Measurements from ENCODE around the gene MYLK4.

MYLK4 gene

DNA sequence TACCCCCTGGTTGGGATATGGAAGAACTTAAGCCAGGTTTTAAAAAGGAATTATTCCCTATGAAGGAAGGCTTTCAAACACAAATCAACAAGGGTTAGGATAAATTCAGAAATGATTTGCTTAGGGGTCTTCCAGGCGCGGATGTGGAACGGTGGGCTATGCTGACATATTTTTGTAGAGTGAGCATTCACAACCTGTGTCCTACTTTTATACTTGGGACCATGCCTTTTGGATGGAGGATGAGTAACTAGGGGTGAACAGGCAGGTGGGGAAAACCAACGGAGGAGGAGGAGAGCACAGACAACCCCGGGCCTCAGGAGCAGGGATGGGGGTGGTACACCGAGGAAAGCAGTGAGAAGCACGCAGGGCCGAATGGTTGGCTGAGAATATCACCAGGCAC lies 5.9 kb downstream of the MYLK4 start:
- no CpG with 5 or more reads among the region's 8 CpGs for WGBS (ENCODE audit: insufficient coverage, insufficient read length)

DNA sequence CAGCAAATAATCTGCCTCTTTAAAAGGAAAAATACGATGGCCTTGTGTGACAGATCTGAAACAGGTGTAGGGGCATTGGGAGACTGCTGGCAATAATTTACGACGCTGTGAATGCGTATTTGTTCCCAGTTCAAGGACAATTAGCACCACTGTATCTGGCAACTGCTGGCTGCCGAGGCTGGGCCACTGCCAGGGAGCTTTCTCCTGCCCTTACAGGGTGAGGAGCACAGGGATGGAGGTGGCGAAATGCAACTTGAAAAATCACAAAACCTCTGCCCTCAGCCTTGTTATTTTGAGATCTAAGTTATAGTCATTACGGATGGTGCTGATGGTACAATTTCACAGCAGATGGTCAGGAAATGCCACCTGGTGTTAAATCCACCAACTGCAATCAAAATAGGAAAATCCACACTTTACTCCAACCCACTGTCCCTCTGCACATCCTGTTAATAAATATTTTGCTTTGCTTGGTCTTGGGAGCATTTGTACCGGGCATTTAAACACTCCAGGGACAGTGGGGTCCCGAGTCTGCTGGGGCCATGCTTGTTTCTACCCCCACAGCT lies 6.4 kb downstream of the MYLK4 start:
- no peaks in the 10 kb centered on the region for H3K36me3 ChIP-seq (ENCODE audit: control insufficient read depth, insufficient read depth, low read length)
- H3K27ac ChIP-seq (ENCODE audit: low read length) = no peak overlapping the region
- WGBS (ENCODE audit: insufficient coverage, insufficient read length) = no CpG with 5 or more reads among the region's 9 CpGs
- H3K4me3 ChIP-seq (ENCODE audit: low read length) = no peak overlapping the region
- DNase-seq (ENCODE audit: low read depth, low spot score) = no peak
- no peaks in the 10 kb centered on the region for H3K27me3 ChIP-seq (ENCODE audit: control insufficient read depth, insufficient read depth, low read length)
- H3K9me3 ChIP-seq (ENCODE audit: control insufficient read depth, insufficient read depth, low read length) = no peaks in the 10 kb centered on the region
- no peaks in the 10 kb centered on the region for H3K4me1 ChIP-seq (ENCODE audit: control insufficient read depth, insufficient read depth, low read length)

More for the DNA sequence above, 5.9 kb downstream of the MYLK4 start:
- H3K4me1 ChIP-seq (ENCODE audit: control insufficient read depth, insufficient read depth, low read length) = no peaks in the 10 kb centered on the region
- no peak for DNase-seq (ENCODE audit: low read depth, low spot score)
- H3K9me3 ChIP-seq (ENCODE audit: control insufficient read depth, insufficient read depth, low read length) = no peaks in the 10 kb centered on the region
- H3K36me3 ChIP-seq (ENCODE audit: control insufficient read depth, insufficient read depth, low read length) = no peaks in the 10 kb centered on the region
- H3K4me3 ChIP-seq (ENCODE audit: low read length) = no peak overlapping the region
- H3K27me3 ChIP-seq (ENCODE audit: control insufficient read depth, insufficient read depth, low read length) = no peaks in the 10 kb centered on the region
- no peak overlapping the region for H3K27ac ChIP-seq (ENCODE audit: low read length)

DNA sequence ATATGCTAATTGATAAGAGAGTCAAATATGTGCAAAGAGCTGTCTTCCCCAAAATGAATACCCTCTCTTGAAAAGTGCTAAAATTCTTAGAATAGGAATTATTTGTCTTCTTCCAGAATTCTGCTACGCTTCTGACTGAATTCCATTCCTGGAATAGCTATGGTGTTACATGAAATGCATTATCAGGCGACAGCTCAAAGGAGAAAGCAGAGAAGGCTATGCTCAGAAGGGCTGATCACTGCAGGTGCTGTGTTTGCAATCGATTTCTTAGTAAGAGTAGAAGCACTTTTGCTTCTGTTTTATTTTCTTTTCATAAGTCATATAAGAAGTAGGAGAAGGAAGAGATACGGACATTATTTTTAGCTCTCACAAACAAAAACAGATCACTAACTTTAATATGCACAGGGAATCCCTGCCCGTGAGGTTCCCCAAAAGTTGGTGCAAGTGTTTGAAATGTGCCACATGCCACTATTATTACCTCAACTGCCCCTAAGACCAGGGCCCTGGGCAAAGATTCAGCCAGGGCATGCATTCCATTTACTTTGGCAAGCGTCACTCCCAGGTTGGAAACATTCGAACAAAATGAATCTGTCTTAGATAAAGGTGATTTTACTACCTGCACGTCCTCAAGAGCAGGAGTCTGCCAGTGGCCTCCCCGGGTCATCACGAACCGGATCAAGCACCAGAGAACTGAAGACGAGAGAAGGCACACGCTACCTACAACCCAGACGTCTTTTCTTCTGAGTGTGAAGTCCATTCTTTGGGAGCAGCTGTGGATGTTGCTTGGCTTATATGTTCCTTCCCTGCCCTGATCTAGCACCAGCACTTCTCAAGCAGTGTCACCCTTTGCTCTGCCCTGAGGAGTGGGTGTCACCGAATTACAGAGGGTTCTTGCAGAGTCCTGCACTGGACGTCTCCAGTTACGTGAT lies 7.2 kb downstream of the MYLK4 start:
- H3K27ac ChIP-seq (ENCODE audit: low read length) = no peak overlapping the region
- WGBS (ENCODE audit: insufficient coverage, insufficient read length) = no CpG with 5 or more reads among the region's 17 CpGs
- no peaks in the 10 kb centered on the region for H3K36me3 ChIP-seq (ENCODE audit: control insufficient read depth, insufficient read depth, low read length)
- H3K27me3 ChIP-seq (ENCODE audit: control insufficient read depth, insufficient read depth, low read length) = no peaks in the 10 kb centered on the region
- no peak for DNase-seq (ENCODE audit: low read depth, low spot score)
- no peak overlapping the region for H3K4me3 ChIP-seq (ENCODE audit: low read length)
- H3K9me3 ChIP-seq (ENCODE audit: control insufficient read depth, insufficient read depth, low read length) = no peaks in the 10 kb centered on the region
- H3K4me1 ChIP-seq (ENCODE audit: control insufficient read depth, insufficient read depth, low read length) = no peaks in the 10 kb centered on the region

DNA sequence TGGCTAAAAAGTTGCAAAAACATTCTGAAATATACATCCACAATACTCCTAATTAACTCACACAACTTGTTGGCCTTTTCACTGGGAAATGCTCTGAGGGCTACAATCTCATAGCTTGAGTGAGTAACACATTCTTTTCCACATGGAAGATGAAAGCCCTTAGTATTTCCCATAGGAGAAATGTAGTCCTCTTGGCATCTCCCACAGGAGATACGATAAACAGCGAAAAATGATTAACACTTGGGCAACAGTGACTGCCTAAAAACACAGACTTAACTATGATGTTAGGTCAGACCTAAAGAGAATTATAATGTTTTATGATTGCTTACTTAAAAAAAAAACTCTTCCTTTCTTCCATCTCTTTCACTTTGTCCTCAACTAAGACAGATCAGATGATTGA lies 9.0 kb downstream of the MYLK4 start:
- Histone ChIP-seq H3K36me3 (ENCODE audit: control insufficient read depth, insufficient read depth, low read length) (no peaks in the 10 kb centered on the region), H3K9me3 (ENCODE audit: control insufficient read depth, insufficient read depth, low read length) (no peaks in the 10 kb centered on the region), H3K27ac (ENCODE audit: low read length) (no peak overlapping the region), H3K4me1 (ENCODE audit: control insufficient read depth, insufficient read depth, low read length) (no peaks in the 10 kb centered on the region), H3K4me3 (ENCODE audit: low read length) (no peak overlapping the region), H3K27me3 (ENCODE audit: control insufficient read depth, insufficient read depth, low read length) (no peaks in the 10 kb centered on the region)
- DNase-seq (ENCODE audit: low read depth, low spot score) = no peak
- WGBS (ENCODE audit: insufficient coverage, insufficient read length) = no CpG with 5 or more reads among the region's 2 CpGs

DNA sequence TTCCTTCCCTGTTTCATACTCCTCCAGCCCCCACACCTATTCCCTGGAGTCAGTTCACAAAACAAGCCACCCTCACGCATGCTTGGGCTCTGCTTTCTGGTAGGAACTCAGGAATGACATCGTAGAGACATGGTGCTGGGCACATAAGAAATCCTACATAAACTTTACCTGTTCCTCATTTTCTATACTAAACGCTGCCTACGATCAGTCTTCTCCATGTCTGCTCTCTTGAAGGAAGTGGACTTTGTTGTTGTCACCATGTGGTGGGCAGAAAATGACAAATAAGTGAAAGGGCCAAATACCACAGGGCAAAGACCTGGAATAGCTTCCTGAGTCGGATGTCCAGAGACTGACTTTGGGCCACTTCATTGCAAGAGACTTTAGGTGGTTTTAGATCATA lies 10.1 kb downstream of the MYLK4 start:
- Histone ChIP-seq H3K27me3 (ENCODE audit: control insufficient read depth, insufficient read depth, low read length) (no peaks in the 10 kb centered on the region), H3K4me3 (ENCODE audit: low read length) (no peak overlapping the region), H3K36me3 (ENCODE audit: control insufficient read depth, insufficient read depth, low read length) (no peaks in the 10 kb centered on the region), H3K4me1 (ENCODE audit: control insufficient read depth, insufficient read depth, low read length) (no peaks in the 10 kb centered on the region), H3K27ac (ENCODE audit: low read length) (no peak overlapping the region), H3K9me3 (ENCODE audit: control insufficient read depth, insufficient read depth, low read length) (no peaks in the 10 kb centered on the region)
- no CpG with 5 or more reads among the region's 5 CpGs for WGBS (ENCODE audit: insufficient coverage, insufficient read length)
- no peak for DNase-seq (ENCODE audit: low read depth, low spot score)

DNA sequence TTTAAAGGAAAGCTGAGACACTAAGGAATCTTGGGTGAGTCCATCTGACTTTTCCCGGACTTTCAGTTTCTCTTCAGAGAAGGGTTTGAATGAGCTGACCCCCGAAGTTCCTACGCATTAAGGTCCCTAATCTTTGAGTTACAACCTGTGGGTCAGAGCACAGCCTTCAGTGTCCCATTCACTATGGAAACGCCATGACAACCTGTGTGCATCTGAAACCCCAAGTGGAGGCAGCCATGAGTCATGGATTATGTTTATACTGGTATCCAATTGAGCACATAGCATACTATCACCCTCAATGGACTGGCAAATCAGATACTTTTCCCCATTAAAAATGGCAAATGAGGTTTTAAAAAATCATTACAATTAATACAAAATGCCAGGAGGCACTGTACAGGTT lies 11.4 kb downstream of the MYLK4 start:
- DNase-seq (ENCODE audit: low read depth, low spot score) = no peak
- Histone ChIP-seq H3K4me3 (ENCODE audit: low read length) (no peak overlapping the region), H3K4me1 (ENCODE audit: control insufficient read depth, insufficient read depth, low read length) (no peaks in the 10 kb centered on the region), H3K9me3 (ENCODE audit: control insufficient read depth, insufficient read depth, low read length) (no peaks in the 10 kb centered on the region), H3K36me3 (ENCODE audit: control insufficient read depth, insufficient read depth, low read length) (no peaks in the 10 kb centered on the region), H3K27me3 (ENCODE audit: control insufficient read depth, insufficient read depth, low read length) (no peaks in the 10 kb centered on the region), H3K27ac (ENCODE audit: low read length) (no peak overlapping the region)
- no CpG with 5 or more reads among the region's 4 CpGs for WGBS (ENCODE audit: insufficient coverage, insufficient read length)

DNA sequence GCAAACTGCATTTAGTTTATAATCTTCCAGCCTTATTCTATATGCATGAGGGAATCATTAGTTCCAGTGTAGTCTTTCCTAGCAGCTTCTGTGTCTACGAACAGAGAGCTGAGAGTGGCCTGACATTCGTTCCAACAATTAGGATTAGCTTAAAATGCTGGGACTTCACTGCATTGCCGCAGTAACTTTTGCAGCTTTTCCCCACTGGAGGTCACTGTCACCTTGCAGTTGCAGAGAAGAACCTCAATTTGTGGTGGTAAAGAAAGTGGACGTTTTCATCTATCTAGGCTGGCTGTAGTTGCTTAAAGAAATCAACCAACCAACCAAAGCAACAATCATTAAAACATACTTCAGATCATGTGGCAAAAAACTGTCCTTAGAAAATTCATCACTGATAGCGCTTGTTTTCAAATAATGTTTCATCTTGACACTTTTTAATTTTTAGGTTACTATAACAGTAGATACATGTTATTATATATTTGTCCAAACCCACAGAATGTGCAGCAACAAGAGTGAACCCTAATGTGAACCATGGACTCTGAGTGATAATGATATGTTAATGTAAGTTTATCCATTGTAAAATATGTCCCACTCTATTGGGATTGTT lies 12.2 kb downstream of the MYLK4 start:
- no peak for DNase-seq (ENCODE audit: low read depth, low spot score)
- Histone ChIP-seq H3K27ac (ENCODE audit: low read length) (no peak overlapping the region), H3K4me3 (ENCODE audit: low read length) (no peak overlapping the region), H3K4me1 (ENCODE audit: control insufficient read depth, insufficient read depth, low read length) (peaks cover 2% of the 10 kb centered on the region; the same call in 1 of the 2 replicates), H3K27me3 (ENCODE audit: control insufficient read depth, insufficient read depth, low read length) (no peaks in the 10 kb centered on the region), H3K36me3 (ENCODE audit: control insufficient read depth, insufficient read depth, low read length) (no peaks in the 10 kb centered on the region), H3K9me3 (ENCODE audit: control insufficient read depth, insufficient read depth, low read length) (no peaks in the 10 kb centered on the region)
- WGBS (ENCODE audit: insufficient coverage, insufficient read length) = no CpG with 5 or more reads among the region's 5 CpGs

DNA sequence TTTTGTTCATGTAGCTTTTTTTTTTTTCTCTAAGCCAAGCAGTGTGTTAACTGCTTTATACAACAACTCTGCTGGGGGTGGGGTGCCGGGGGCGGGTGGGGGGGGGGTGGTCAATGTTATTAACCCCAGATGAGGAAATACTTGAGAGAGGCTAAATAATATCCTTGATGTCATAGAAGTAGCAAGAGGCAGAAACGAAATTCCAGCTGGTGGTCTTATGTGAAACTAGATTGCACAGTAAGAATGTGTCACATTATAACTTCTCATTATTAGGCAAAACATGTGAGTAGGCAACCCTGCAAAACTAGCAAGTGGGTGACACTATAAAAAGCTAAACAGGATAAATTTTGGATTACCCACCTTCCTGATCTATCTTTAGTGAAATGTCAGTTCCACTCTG lies 12.8 kb downstream of the MYLK4 start:
- Histone ChIP-seq H3K36me3 (ENCODE audit: control insufficient read depth, insufficient read depth, low read length) (no peaks in the 10 kb centered on the region), H3K9me3 (ENCODE audit: control insufficient read depth, insufficient read depth, low read length) (no peaks in the 10 kb centered on the region), H3K27me3 (ENCODE audit: control insufficient read depth, insufficient read depth, low read length) (no peaks in the 10 kb centered on the region), H3K4me3 (ENCODE audit: low read length) (no peak overlapping the region), H3K27ac (ENCODE audit: low read length) (no peak overlapping the region), H3K4me1 (ENCODE audit: control insufficient read depth, insufficient read depth, low read length) (peaks cover 2% of the 10 kb centered on the region; the same call in 1 of the 2 replicates)
- DNase-seq (ENCODE audit: low read depth, low spot score) = no peak
- no CpG with 5 or more reads among the region's 3 CpGs for WGBS (ENCODE audit: insufficient coverage, insufficient read length)

DNA sequence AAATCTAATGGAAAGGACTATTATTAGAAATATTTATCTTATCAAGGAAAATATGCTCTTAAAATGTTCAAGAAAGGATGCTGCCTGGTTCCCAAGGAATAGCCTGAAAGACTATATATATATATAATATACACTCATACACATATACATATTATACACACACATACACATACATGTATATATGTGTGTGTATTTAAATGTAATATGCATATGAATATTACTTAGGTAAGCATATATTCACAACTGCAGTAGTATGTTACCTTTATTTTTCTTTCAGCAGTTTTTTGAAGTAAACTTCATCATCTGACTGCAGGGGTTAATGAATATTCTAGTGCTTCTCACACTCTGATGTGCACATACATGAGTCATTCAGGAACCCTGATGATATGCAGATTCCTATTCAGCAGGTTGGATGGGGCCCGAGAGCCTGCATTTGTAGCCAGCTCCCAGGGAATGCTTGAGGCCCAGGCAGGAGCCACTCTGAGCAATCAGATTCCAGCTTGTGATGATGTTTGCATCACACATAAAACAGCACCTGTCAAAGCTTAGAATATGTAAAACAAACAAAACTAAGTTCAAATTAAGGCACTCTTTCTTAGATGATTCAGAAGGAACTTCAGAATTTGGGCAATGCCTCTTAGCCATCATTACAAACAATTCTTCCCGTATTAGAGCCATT lies 16.1 kb downstream of the MYLK4 start:
- WGBS (ENCODE audit: insufficient coverage, insufficient read length) = no CpG with 5 or more reads among the region's 2 CpGs
- H3K27ac ChIP-seq (ENCODE audit: low read length) = no peak overlapping the region

DNA sequence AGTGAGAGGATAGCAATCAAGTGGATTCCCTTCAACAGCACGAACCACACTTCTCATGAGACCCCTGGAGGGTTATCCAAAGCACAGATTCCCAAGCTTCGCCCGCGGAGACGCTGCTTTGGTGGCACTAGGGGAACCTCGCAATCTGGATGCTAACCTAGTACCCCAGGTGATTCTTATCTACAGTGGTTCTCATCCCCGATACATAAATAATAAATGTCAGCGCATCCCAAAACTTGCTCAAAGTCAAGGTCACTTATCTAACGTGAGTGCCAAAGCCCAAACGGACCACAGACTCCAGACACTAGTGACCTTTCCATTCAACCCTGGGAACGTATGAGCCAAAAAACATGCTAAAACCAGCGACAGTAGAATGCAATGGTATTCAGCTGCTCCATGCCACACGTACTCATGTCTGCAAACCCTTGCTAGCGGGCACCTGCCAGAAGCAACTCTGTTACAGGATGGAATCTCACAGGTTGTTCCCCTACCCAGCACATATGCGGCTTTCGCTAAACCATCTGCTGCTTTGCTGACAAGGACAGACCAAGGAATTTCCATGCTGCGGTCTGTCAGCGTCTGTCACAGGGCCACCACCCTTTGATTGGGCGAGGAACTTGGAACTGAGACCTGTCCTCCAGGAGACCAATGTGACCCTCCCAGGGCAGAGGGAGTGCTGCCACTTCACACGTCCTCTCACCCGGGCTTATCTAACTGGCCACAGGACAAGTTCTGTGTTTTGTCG lies 16.8 kb downstream of the MYLK4 start:
- no CpG with 5 or more reads among the region's 22 CpGs for WGBS (ENCODE audit: insufficient coverage, insufficient read length)
- Histone ChIP-seq H3K4me1 (ENCODE audit: control insufficient read depth, insufficient read depth, low read length) (peaks cover 5% of the 10 kb centered on the region; the same call in 1 of the 2 replicates), H3K4me3 (ENCODE audit: low read length) (no peak overlapping the region), H3K27ac (ENCODE audit: low read length) (no peak overlapping the region), H3K36me3 (ENCODE audit: control insufficient read depth, insufficient read depth, low read length) (no peaks in the 10 kb centered on the region), H3K27me3 (ENCODE audit: control insufficient read depth, insufficient read depth, low read length) (no peaks in the 10 kb centered on the region), H3K9me3 (ENCODE audit: control insufficient read depth, insufficient read depth, low read length) (no peaks in the 10 kb centered on the region)
- DNase-seq (ENCODE audit: low read depth, low spot score) = no peak

More for the DNA sequence above, 16.1 kb downstream of the MYLK4 start:
- no peak for DNase-seq (ENCODE audit: low read depth, low spot score)
- H3K4me1 ChIP-seq (ENCODE audit: control insufficient read depth, insufficient read depth, low read length) = peaks cover 5% of the 10 kb centered on the region; the same call in 1 of the 2 replicates
- no peak overlapping the region for H3K4me3 ChIP-seq (ENCODE audit: low read length)
- H3K27me3 ChIP-seq (ENCODE audit: control insufficient read depth, insufficient read depth, low read length) = no peaks in the 10 kb centered on the region
- H3K9me3 ChIP-seq (ENCODE audit: control insufficient read depth, insufficient read depth, low read length) = no peaks in the 10 kb centered on the region
- no peaks in the 10 kb centered on the region for H3K36me3 ChIP-seq (ENCODE audit: control insufficient read depth, insufficient read depth, low read length)

Data from iPS DF 6.9 (cell line).